Gastrocnemius medialis (tissue), 4 donors: ENCODE measurements around the gene KCNIP3. TPM values are rescaled to one million over a fixed set of nuclear protein-coding genes. Genes with fewer than 3 reads are reported as not detected.

Source experiments
- ATAC-seq, 2 donors: fragments of 150-250 bp; one replicate each; pipeline ENCODE4 v1.9.1; 2016
- DNase-seq, 2 donors: peaks; one replicate each; pipeline ENCODE4 v3.0.0-alpha.2; 2019
- H3K27ac ChIP-seq, 4 donors: fragments of 200-600 bp; sonication (generic); 1 replicate in 1 of 4; 2 replicates in 3 of 4; pipeline ENCODE4 v1.5.1; 2016 to 2018; ENCODE audit warnings: mild to moderate bottlenecking in 2 of 4, moderate library complexity in 1 of 4
- H3K27me3 ChIP-seq, 3 donors: fragments of 200-600 bp; sonication (generic) in 2 of 3; 1 replicate in 1 of 3; 2 replicates in 2 of 3; pipeline versions ENCODE4 v1.5.1 to v1.6.0; 2016 to 2019; ENCODE audit warnings: mild to moderate bottlenecking in 1 of 3, moderate library complexity in 1 of 3
- H3K36me3 ChIP-seq, 2 donors: fragments of 200-600 bp; sonication (generic) in 1 of 2; one replicate each; pipeline ENCODE4 v1.5.1; 2017 to 2018
- H3K4me1 ChIP-seq, 2 donors: fragments of 200-600 bp; sonication (generic) in 1 of 2; one replicate each; pipeline ENCODE4 v1.5.1; 2016 to 2017; ENCODE audit warnings: mild to moderate bottlenecking in 2 of 2
- H3K4me3 ChIP-seq, 4 donors: fragments of 200-600 bp; sonication (generic) in 3 of 4; 1 replicate in 1 of 4; 2 replicates in 3 of 4; pipeline ENCODE4 v1.5.1; 2016 to 2019; ENCODE audit warnings: mild to moderate bottlenecking in 2 of 4
- H3K9me3 ChIP-seq, 3 donors: fragments of 200-600 bp; sonication (generic) in 2 of 3; 1 replicate in 1 of 3; 2 replicates in 2 of 3; pipeline ENCODE4 v1.5.1; 2016 to 2019
- POLR2A ChIP-seq, 2 donors: fragments of 450-650 bp; IDR thresholded peaks; one replicate each; pipeline ENCODE4 v1.6.1; 2017; ENCODE audit warnings: antibody characterized with exemption in 2 of 2, mild to moderate bottlenecking in 2 of 2, moderate library complexity in 2 of 2
- in situ Hi-C, 4 donors: fragments of 200-750 bp; cut with MboI; loops; one replicate each; pipeline versions ENCODE4 v1.15.0 to v1.8.0; 2017; ENCODE audit warnings: low sequenced_read_pairs in 4 of 4
- intact Hi-C: fragments of 100-400 bp; cut with DNase I; formaldehyde crosslinking; loops from one replicate; pipeline ENCODE4 v1.15.1; 2023; ENCODE audit warnings: low total_unique reads
- total RNA-seq, 4 donors: library from RNA; depleted of rRNA; stranded (reverse); fragments of >200 nt; gene quantifications; one replicate each; pipeline versions ENCODE4 v1.1.0 to v1.2.3, GENCODE V29; 2016
- TF ChIP-seq, protein P1 (sequence below), 5 experiments: fragments of 450-650 bp in 3 of 5; fragments of 200-600 bp in 2 of 5; sonication (generic) in 2 of 5; IDR thresholded peaks in 4 of 5; conservative IDR thresholded peaks in 1 of 5; 1 replicate in 4 of 5; 2 replicates in 1 of 5; pipeline ENCODE4 v1.5.1; 2016 to 2019; ENCODE audit warnings: antibody characterized with exemption in 5 of 5, mild to moderate bottlenecking in 3 of 5, moderate library complexity in 3 of 5

Gene KCNIP3
- total RNA-seq, 4 donors from 2014 or later, result 0.55 to 2.9 (median 1.0) TPM

DNA sequence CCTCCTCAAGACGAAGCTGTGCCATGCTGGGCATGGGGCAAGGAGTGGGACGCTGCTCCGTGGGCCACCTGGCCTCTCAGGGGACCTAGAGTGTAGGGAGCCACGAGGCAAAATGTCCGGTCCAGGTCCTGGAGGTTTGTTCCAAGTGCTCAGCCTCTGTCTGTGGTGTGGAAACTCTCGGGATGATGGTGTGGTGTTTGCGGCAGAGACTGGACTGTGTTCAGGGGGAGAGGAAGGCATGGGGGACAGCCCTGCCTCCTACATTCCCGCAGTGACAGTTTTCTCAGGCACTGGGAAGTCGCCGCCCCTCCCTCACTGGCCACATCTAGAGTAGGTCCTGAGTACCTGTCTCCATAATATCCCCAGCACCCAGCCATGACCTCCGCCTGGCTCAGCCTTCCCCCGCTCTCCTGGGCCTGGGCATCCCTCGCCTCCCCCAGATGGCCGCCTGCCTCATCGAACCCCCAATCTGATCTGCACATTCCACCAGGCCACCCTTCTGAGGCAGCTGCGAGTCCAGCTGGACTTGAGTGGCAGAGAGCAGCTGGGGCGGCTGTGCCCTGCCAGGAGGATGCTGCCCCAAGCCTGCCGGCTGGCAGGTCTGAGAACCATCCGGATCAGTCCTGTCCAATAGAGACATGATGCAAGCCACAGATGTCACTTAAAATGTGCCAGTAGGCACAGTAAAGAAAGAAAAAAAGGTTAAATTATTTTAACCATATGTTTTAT lies 6.2 kb downstream of the KCNIP3 start:
- H3K36me3 ChIP-seq, result no peaks in the 10 kb centered on the region
- ATAC-seq (no peak), DNase-seq (no peak)
- intact Hi-C loops (no loop called here), in situ Hi-C loops (no loop called here)
- H3K4me3 ChIP-seq, result no peak overlapping the region
- H3K27me3 ChIP-seq, result peaks cover 6 to 41% (median 21%) of the 10 kb centered on the region in 3 donors
- no peaks in the 10 kb centered on the region for H3K4me1 ChIP-seq
- H3K27ac ChIP-seq, result no peak overlapping the region
- TF ChIP-seq POLR2A (IDR thresholded peaks at IDR 0.05), result no peak
- TF ChIP-seq, protein P1, sequence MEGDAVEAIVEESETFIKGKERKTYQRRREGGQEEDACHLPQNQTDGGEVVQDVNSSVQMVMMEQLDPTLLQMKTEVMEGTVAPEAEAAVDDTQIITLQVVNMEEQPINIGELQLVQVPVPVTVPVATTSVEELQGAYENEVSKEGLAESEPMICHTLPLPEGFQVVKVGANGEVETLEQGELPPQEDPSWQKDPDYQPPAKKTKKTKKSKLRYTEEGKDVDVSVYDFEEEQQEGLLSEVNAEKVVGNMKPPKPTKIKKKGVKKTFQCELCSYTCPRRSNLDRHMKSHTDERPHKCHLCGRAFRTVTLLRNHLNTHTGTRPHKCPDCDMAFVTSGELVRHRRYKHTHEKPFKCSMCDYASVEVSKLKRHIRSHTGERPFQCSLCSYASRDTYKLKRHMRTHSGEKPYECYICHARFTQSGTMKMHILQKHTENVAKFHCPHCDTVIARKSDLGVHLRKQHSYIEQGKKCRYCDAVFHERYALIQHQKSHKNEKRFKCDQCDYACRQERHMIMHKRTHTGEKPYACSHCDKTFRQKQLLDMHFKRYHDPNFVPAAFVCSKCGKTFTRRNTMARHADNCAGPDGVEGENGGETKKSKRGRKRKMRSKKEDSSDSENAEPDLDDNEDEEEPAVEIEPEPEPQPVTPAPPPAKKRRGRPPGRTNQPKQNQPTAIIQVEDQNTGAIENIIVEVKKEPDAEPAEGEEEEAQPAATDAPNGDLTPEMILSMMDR (IDR thresholded peaks at IDR 0.05 in 4 of 5, conservative IDR thresholded peaks at IDR 0.05 in 1 of 5), result no peak
- H3K9me3 ChIP-seq, result no peaks in the 10 kb centered on the region

DNA sequence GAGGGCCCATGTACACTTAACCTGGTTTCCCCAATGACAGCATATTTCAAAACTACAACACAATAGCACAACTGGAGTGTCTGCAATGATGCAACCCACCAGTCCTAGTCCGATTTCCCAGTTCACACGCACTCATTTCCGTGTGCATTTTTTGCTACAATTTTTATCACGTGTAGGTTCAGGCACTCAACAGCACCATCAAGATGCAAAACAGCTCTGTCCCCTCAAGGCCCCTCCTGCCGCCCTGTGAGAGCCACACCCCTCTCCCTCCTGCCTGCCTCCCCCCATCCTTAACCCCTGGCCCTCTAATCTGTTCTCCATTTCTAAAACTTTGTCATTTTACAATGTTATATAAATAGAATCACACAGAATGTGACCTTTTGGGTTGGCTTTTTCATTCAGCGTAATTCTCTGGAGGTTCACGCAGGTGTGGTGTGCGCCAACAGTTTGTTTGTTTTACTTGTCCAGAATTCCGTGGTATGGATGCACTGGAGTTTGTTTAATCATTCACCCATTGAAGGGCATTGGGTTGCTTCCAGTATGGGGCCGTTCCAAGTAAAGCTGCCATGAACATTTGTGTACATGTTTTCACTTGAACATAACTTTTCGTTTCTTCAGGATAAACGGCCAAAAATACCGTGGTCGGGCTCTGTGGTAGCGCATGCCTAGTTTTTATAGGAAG lies 8.4 kb downstream of the KCNIP3 start:
- Histone ChIP-seq H3K36me3 (no peaks in the 10 kb centered on the region), H3K9me3 (no peaks in the 10 kb centered on the region), H3K4me1 (no peaks in the 10 kb centered on the region), H3K27ac (no peak overlapping the region), H3K4me3 (no peak overlapping the region), H3K27me3 (peaks cover 10 to 37% (median 14%) of the 10 kb centered on the region in 3 donors)
- ATAC-seq, result no peak
- no peak for TF ChIP-seq POLR2A (IDR thresholded peaks at IDR 0.05)
- TF ChIP-seq, protein P1 (IDR thresholded peaks at IDR 0.05 in 4 of 5, conservative IDR thresholded peaks at IDR 0.05 in 1 of 5), result no peak
- intact Hi-C loops (no loop called here), in situ Hi-C loops (no loop called here)
- DNase-seq, result no peak

DNA sequence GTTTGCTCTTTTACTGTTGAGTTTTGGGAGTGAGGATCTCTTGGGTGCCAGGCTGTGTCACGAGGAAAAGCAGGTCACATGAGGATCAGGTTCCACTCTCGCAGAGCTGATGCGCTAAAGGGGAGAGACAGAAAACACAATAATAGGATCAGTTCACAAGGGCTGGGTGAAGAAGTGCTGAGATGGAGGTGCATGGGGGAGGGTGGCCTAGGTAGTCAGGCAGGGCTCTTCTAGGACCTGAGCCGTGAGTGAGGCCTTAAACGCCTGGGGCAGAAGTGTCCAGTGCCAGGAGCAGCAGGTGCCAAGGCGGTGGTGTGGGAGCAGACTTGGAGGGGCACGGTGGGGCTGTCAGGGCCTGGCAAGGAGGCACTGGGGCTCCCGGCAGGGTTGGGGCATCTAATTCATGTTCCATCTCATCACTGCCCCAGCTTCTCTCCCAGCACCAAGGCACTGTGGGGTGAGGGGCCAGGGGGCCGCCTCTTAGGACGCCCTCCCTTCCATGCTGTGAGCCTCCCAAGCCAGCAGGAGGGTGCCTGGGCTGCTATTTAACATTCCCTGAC lies 9.3 kb downstream of the KCNIP3 start:
- ATAC-seq, result no peak
- in situ Hi-C loops, result no loop called here

DNA sequence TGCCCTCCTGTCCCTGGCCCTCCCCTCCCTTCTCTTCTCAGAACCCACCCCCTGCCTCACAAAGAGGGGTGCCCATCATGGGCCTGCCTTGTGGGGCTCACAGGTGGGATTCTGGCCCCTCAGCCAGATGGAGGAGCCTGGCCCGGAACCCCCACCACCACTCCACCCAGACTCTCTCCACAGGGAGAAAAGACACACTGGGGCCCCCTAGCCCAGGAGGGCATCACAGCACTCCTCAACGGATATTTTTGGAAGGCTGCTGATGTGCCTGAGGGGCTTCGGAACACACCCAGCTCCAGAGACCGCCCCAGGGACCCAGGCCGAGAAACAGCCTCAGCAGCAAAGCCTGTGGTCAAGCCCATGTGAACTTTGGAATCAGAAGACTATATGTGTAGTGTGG lies 9.9 kb downstream of the KCNIP3 start:
- intact Hi-C loops, result no loop called here
- DNase-seq (no peak), ATAC-seq (no peak)
- Histone ChIP-seq H3K27ac (no peak overlapping the region), H3K27me3 (peaks cover 8 to 24% (median 9%) of the 10 kb centered on the region in 3 donors), H3K4me3 (no peak overlapping the region), H3K9me3 (no peaks in the 10 kb centered on the region), H3K4me1 (no peaks in the 10 kb centered on the region), H3K36me3 (no peaks in the 10 kb centered on the region)
- TF ChIP-seq, protein P1 (IDR thresholded peaks at IDR 0.05 in 4 of 5, conservative IDR thresholded peaks at IDR 0.05 in 1 of 5), result no peak
- TF ChIP-seq POLR2A (IDR thresholded peaks at IDR 0.05), result no peak
- in situ Hi-C loops, result no loop called here

More for the DNA sequence above, 9.3 kb downstream of the KCNIP3 start:
- Histone ChIP-seq H3K9me3 (no peaks in the 10 kb centered on the region), H3K36me3 (no peaks in the 10 kb centered on the region), H3K4me1 (no peaks in the 10 kb centered on the region), H3K27ac (no peak overlapping the region), H3K4me3 (no peak overlapping the region), H3K27me3 (peaks cover 8 to 28% (median 10%) of the 10 kb centered on the region in 3 donors)
- no peak for DNase-seq
- no peak for TF ChIP-seq POLR2A (IDR thresholded peaks at IDR 0.05)
- TF ChIP-seq, protein P1 (IDR thresholded peaks at IDR 0.05 in 4 of 5, conservative IDR thresholded peaks at IDR 0.05 in 1 of 5), result no peak
- intact Hi-C loops, result no loop called here
